Activated B cell treated with CpG ODN at 0.5 μM for 24 hours (primary cell): ENCODE measurements around the gene PRPF40B. TPM values are rescaled to one million over a fixed set of nuclear protein-coding genes. Genes with fewer than 3 reads are reported as not detected.

ENCODE experiments used
- ATAC-seq: fragments of 200-7000 bp; cut with Tn5 transposase; one replicate; pipeline ENCODE4 v1.10.0; 2021; ENCODE audit warnings: low read depth, mild to moderate bottlenecking, moderate library complexity
- CTCF ChIA-PET: fragments of 350-600 bp; sonication (Branson Sonifier 250); formaldehyde crosslinking; loops from one replicate; lab custom pipeline; 2021; ENCODE audit warnings: antibody characterized with exemption; lab: Charles Lee
- POLR2A ChIA-PET: fragments of 350-600 bp; sonication (Branson Sonifier 250); formaldehyde crosslinking; loops from one replicate; lab custom pipeline; 2021; ENCODE audit warnings: antibody characterized with exemption; lab: Charles Lee
- DNase-seq: peaks from one replicate; pipeline ENCODE4 v3.0.0; 2022
- H3K27ac Mint-ChIP-seq: one replicate; pipeline ENCODE4 v1.8.0; 2020; ENCODE audit warnings: mixed read lengths
- H3K27me3 Mint-ChIP-seq: one replicate; pipeline ENCODE4 v1.8.0; 2021; ENCODE audit warnings: mixed read lengths
- H3K36me3 Mint-ChIP-seq: one replicate; pipeline ENCODE4 v1.8.0; 2021; ENCODE audit warnings: low read depth, mixed read lengths
- H3K4me1 Mint-ChIP-seq: one replicate; pipeline ENCODE4 v1.8.0; 2021; ENCODE audit warnings: mixed read lengths
- H3K4me3 Mint-ChIP-seq: one replicate; pipeline ENCODE4 v1.8.0; 2020; ENCODE audit warnings: mild to moderate bottlenecking, mixed read lengths
- H3K9me3 Mint-ChIP-seq: one replicate; pipeline ENCODE4 v1.8.0; 2020; ENCODE audit warnings: mixed read lengths
- CTCF ChIP-seq: fragments of 200-600 bp; IDR thresholded peaks from one replicate; pipeline ENCODE4 v1.8.0; 2022; ENCODE audit warnings: antibody characterized with exemption, mild to moderate bottlenecking
- intact Hi-C: fragments of 100-400 bp; cut with micrococcal nuclease; formaldehyde crosslinking; loops from one replicate; pipeline ENCODE4 v1.15.1; 2024
- total RNA-seq: library from RNA; stranded (reverse); gene quantifications from 2 replicates; pipeline ENCODE4 v1.2.3, GENCODE V29; 2022

PRPF40B gene
- total RNA-seq, 1 donor from 2014 or later, result 23.4 TPM

GRCh38 chr12:49666176-49666575 lies 42.8 kb downstream of the PRPF40B start:
- POLR2A ChIA-PET, result interaction anchor here (0.5 to 20.3 kb wide), 4 partner anchors 14 to 38 kb away, joined by 3 to 265 read pairs (median 4); partner anchors contain the start of gene FMNL3
- Mint-ChIP-seq H3K27ac (peak overlapping the region; percentile 46), H3K27me3 (no peaks in the 10 kb centered on the region), H3K9me3 (no peaks in the 10 kb centered on the region), H3K4me1 (peaks cover 98% of the 10 kb centered on the region), H3K36me3 (peaks cover 32% of the 10 kb centered on the region), H3K4me3 (peak overlapping the region; percentile 15)
- ATAC-seq, result no peak
- CTCF ChIA-PET, result interaction anchor here (1.3 kb wide), 1 partner anchor 41 kb away, joined by 3 read pairs; the partner anchor contains the start of gene FMNL3
- intact Hi-C loops, result no loop called here
- TF ChIP-seq CTCF, result no peak
- DNase-seq, result no peak

- Mint-ChIP-seq H3K27ac (peak overlapping the region; percentile 95), H3K36me3 (peaks cover 25% of the 10 kb centered on the region), H3K4me1 (peaks cover 98% of the 10 kb centered on the region), H3K9me3 (no peaks in the 10 kb centered on the region), H3K27me3 (no peaks in the 10 kb centered on the region), H3K4me3 (peak overlapping the region; percentile 42)
- ChIA-PET POLR2A (interaction anchor here (2.0 to 20.3 kb wide), 2 partner anchors 37 to 74 kb away, joined by 5 to 265 read pairs; partner anchors contain the start of genes FMNL3 and TMBIM6), CTCF (interaction anchor here (1.0 kb wide), 2 partner anchors 36 to 38 kb away, joined by 3 read pairs; no protein-coding TSS in a partner anchor)
- TF ChIP-seq CTCF, result no peak
- ATAC-seq (no peak), DNase-seq (no peak)
- intact Hi-C loops, result no loop called here
These were observed 44.1 kb downstream of the PRPF40B start for GRCh38 chr12:49667325-49668090.

- H3K4me3 Mint-ChIP-seq, result peak overlapping the region; percentile 42
- DNase-seq, result no peak
These were observed 46.4 kb downstream of the PRPF40B start for GRCh38 chr12:49669796-49670195.

GRCh38 chr12:49671031-49671765 lies 47.8 kb downstream of the PRPF40B start:
- H3K4me3 Mint-ChIP-seq, result peak overlapping the region; percentile 71
- peak overlapping the region; percentile 95 for H3K27ac Mint-ChIP-seq
- intact Hi-C loops, result loop anchor here (1.0 kb wide), 4 partner anchors 10 to 36 kb away; partner anchors contain the start of gene FMNL3
- ChIA-PET CTCF (interaction anchor here (0.7 to 2.5 kb wide), 6 partner anchors 8 to 35 kb away, joined by 3 to 22 read pairs (median 6); partner anchors contain the start of gene FMNL3), POLR2A (interaction anchor here (0.7 to 20.3 kb wide), 13 partner anchors 8 to 70 kb away, joined by 3 to 265 read pairs (median 4); partner anchors contain the start of genes FMNL3 and TMBIM6)
- peaks cover 9% of the 10 kb centered on the region for H3K36me3 Mint-ChIP-seq
- H3K27me3 Mint-ChIP-seq, result no peaks in the 10 kb centered on the region
- H3K9me3 Mint-ChIP-seq, result no peaks in the 10 kb centered on the region
- ATAC-seq, result peak; percentile 76
- H3K4me1 Mint-ChIP-seq, result peaks cover 99% of the 10 kb centered on the region
- no peak for TF ChIP-seq CTCF
- peak; percentile 42 for DNase-seq

More at GRCh38 chr12:49669796-49670195, 46.4 kb downstream of the PRPF40B start:
- CTCF ChIA-PET, result interaction anchor here (0.9 to 2.5 kb wide), 4 partner anchors 9 to 36 kb away, joined by 3 to 22 read pairs (median 6); partner anchors contain the start of gene FMNL3
- ATAC-seq, result no peak
- no peak for TF ChIP-seq CTCF
- H3K27me3 Mint-ChIP-seq, result no peaks in the 10 kb centered on the region
- peaks cover 99% of the 10 kb centered on the region for H3K4me1 Mint-ChIP-seq
- POLR2A ChIA-PET, result interaction anchor here (0.7 to 20.3 kb wide), 7 partner anchors 8 to 71 kb away, joined by 3 to 265 read pairs (median 11); partner anchors contain the start of genes FMNL3, PRPF40B and TMBIM6
- peak overlapping the region; percentile 95 for H3K27ac Mint-ChIP-seq
- intact Hi-C loops, result no loop called here
- H3K36me3 Mint-ChIP-seq, result peaks cover 21% of the 10 kb centered on the region
- H3K9me3 Mint-ChIP-seq, result no peaks in the 10 kb centered on the region
